Loucy (cell line): ENCODE measurements around the gene VSTM1.

ENCODE experiments used
- CTCF ChIP-seq: fragments of 200-600 bp; sonication (generic); conservative IDR thresholded peaks from 2 replicates; pipeline ENCODE4 v1.5.1; 2014; ENCODE audit warnings: mild to moderate bottlenecking, antibody characterized with exemption, low read length
- EZH2phosphoT487 ChIP-seq: fragments of 200-600 bp; IDR thresholded peaks from 2 replicates; pipeline ENCODE4 v1.6.1; 2018; ENCODE audit warnings: antibody characterized with exemption, mild to moderate bottlenecking, moderate library complexity, borderline replicate concordance

DNA sequence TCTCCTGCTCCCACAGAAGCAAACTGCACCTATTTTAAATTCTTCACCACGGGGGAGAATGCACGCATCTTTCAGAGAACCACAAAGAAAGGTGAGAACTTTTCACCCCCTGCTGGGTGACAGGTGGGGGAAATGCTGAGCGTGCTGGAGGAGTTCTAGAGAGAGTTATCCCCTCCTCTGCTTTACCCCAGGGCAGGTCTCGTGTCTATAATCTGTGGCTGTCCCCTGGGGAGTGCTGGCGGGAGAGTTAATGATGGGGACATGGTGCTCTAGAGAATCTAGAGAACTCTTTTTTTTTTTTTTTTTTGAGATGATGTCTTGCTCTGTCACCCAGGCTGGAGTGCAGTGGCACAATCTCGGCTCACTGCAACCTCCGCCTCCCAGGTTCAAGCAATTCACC lies 65.5 kb downstream of the VSTM1 start:
- TF ChIP-seq CTCF (no peak), EZH2phosphoT487 (no peak)
